AG08395 (cell line): Measurements from ENCODE around the gene MPIG6B.

Experiments
- DNase-seq: peaks from one replicate; pipeline ENCODE4 v3.0.0; 2012; ENCODE audit warnings: mixed read lengths, low spot score

MPIG6B gene

DNA sequence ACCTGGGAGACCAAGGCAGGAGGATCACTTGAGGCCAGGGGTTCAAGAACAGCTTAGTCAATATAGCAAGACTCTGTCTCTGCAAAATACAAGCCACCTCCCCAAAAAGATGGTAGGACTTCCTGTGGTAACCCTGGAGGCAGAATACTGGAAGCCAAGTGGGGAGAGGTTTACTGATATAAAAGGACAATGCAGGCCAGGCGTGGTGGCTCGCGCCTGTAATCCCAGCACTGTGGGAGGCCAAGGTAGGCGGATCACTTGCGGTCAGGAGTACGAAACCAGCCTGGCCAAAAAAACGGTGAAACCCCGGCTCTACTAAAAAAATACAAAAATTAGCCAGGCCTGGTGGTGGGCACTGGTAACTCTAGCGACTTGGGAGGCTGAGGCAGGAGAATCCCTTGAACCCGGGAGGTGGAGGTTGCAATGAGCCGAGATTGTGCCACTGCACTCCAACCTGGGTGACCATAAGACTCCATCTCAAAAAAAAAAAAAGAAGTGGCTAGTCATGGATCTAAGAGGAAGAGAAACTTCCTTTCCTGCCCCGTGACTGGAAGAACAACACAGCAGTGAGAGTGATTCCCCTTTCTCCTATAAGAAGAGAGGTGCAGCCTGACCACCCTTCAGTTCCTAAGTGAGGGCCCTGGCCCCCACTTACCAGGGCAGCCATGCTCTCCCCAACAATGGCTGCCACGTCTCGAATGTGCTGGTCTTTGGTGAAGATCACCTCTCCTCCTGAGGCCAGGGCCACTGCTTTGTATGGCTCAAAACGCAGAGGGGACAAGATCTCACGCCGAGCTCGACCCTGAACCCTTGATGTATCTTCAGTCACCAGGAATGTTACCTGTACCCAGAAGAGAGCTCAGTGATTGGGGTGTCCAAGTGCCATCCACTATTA lies 45.4 kb downstream of the MPIG6B start:
- no peak for DNase-seq

DNA sequence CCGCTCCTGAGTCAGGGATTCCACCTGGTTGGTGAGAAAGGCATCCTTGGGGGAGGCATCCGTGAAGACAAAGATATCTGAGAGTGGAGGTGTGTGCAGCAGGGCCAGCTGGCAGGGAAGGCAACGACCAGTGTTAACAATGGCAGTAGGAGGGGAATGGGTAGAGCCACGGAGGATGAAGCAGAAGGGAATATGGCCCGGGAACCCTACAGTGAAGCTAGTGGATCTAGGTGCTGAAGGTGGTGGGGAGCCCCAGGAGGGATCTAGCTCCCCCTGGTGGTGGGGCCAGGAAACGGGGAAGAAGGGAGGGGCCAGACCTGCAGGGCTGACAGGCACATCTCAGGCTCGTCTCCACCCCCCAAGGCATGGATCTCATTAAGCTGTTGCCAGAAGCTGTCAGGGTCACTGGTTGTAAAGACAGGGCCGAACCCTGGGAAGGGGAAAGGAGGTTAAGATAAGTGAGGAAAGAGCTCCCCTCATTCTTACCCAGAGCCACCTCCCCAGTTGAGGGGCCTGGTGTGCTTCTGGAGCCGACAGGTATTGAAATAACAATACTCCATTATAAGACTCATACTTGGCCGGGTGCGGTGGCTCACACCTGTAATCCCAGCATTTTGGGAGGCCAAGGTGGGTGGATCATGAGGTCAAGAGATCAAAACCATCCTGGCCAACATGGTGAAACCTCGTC lies 46.7 kb downstream of the MPIG6B start:
- DNase-seq = peak; percentile 82

DNA sequence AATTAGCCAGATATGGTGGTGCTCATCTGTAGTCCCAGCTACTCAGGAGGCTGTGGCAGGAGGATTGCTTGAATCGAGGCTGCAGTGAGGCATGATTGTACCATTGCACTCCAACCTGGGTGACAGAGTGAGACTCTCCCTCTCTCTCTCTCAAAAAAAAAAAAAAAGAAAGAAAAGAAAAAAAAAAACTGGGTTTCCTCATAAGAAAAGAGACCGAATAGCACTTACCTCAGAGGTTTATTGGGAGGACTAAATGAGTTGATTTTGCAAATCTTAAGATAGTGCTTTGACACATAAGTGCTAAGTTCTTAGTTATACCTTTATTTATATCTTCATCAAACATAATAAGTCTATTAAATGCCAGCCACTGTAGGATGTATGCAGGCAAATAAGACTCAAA lies 47.7 kb downstream of the MPIG6B start:
- no peak for DNase-seq

GRCh38 chr6:31771992-31772358 lies 48.8 kb downstream of the MPIG6B start:
- no peak for DNase-seq

DNA sequence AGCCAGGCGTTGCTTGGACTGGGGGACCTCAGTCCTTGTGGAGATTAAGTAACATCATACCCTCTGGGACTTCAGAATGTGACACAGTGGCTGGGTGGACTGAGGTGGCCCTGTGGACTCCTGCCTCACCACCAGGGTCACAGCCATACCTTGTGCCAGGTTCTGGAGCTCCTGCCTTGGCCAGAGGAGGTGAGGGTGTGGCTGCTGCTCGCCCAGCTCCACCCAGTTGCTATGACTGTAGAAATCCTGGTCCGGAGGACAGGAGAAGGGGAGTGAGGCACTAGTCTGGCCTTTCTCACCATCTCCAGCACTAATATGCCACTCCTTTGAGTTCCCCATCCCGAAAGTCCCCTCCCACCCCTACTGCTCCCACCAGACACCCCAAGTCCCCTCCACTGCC lies 52.0 kb downstream of the MPIG6B start:
- no peak for DNase-seq

DNA sequence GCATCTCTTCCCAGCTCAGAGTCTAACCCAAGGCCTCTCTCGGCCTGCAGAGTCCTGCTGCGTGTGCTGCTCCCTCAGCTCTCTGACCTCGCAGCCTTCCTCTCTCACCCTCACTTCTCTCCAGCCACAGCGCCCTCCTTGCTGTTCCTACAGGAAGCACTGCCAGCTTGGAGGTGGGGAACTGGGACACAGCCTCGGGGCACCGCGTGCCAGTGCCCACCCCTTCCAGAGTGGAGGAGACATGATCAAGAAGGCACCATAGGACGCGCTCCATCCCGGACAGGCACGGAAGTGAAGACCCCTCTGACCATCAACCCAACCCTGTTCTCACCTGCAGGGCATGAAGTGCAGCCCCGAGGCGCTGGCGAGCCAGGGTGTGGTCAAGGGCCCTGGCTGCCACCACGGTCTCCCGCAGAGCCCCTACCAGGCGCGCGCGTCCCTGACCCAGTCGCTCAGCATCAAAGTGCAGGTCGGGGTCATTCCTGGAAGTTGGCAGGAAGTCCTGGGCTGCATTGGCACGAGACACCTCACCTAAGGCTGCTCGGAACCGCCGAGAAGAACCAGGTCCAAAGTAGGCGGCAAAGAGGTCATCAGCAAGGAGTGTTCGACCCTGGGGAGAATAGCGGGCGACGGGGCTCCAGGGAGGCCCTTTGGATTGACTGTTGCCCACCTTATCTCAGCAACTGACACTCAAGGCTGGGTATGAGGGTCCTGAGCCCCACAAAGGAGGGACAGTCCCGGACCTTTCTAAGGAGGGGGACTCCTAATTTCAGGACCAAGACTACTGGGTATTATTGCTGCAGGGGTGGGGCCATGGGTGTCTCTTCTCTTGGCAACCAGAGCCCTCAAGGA lies 52.7 kb downstream of the MPIG6B start:
- DNase-seq = no peak
